ENCODE measurements around the gene WNT1. TPM values are rescaled to one million over a fixed set of nuclear protein-coding genes. Genes with fewer than 3 reads are reported as not detected.
A peak's percentile ranks its signal among the peaks of the same experiment; 100 is the strongest.

WNT1 gene
- total RNA-seq, 1 donor from 2014 or later, result not detected

GRCh38 chr12:48999371-49000131, 21.4 kb downstream of the WNT1 start, which contains the start of gene DDN:
DDN (minus strand) TSS chr12:48999375; CDS start chr12:48999287, 88 bp downstream.
- H3K27me3 Mint-ChIP-seq (ENCODE audit: unreplicated experiment), result peaks cover 2% of the 10 kb centered on the region

GRCh38 chr12:49000346-49000745, 22.2 kb downstream of the WNT1 start:
- H3K27me3 Mint-ChIP-seq (ENCODE audit: unreplicated experiment), result peaks cover 2% of the 10 kb centered on the region
- no peak overlapping the region for H3K27ac Mint-ChIP-seq (ENCODE audit: unreplicated experiment)
- H3K4me3 Mint-ChIP-seq (ENCODE audit: unreplicated experiment), result no peak overlapping the region

More at GRCh38 chr12:48999371-49000131, 21.4 kb downstream of the WNT1 start, which contains the start of gene DDN:
- no peak within 1 kb of the TSS for H3K27ac Mint-ChIP-seq (ENCODE audit: unreplicated experiment)
- no peak for DNase-seq (ENCODE audit: extremely low spot score, unreplicated experiment)
- no peaks in the 10 kb centered on the region for H3K9me3 Mint-ChIP-seq (ENCODE audit: unreplicated experiment)
- TF ChIP-seq CTCF (IDR thresholded peaks at IDR 0.05), result no peak
- H3K4me1 Mint-ChIP-seq (ENCODE audit: unreplicated experiment), result peaks cover 31% of the 10 kb centered on the region
- H3K4me3 Mint-ChIP-seq (ENCODE audit: unreplicated experiment), result peak within 1 kb of the TSS; percentile 70
- H3K36me3 Mint-ChIP-seq (ENCODE audit: unreplicated experiment), result peaks cover 24% of the 10 kb centered on the region

GRCh38 chr12:49008943-49009342, 30.8 kb downstream of the WNT1 start:
- Mint-ChIP-seq H3K4me1 (ENCODE audit: unreplicated experiment) (peaks cover 3% of the 10 kb centered on the region), H3K4me3 (ENCODE audit: unreplicated experiment) (no peak overlapping the region), H3K36me3 (ENCODE audit: unreplicated experiment) (peaks cover 43% of the 10 kb centered on the region), H3K27me3 (ENCODE audit: unreplicated experiment) (no peaks in the 10 kb centered on the region), H3K9me3 (ENCODE audit: unreplicated experiment) (no peaks in the 10 kb centered on the region), H3K27ac (ENCODE audit: unreplicated experiment) (no peak overlapping the region)
- no peak for DNase-seq (ENCODE audit: extremely low spot score, unreplicated experiment)
- no peak for TF ChIP-seq CTCF (IDR thresholded peaks at IDR 0.05)

More at GRCh38 chr12:49000346-49000745, 22.2 kb downstream of the WNT1 start:
- H3K9me3 Mint-ChIP-seq (ENCODE audit: unreplicated experiment), result no peaks in the 10 kb centered on the region
- H3K36me3 Mint-ChIP-seq (ENCODE audit: unreplicated experiment), result peaks cover 31% of the 10 kb centered on the region
- no peak for DNase-seq (ENCODE audit: extremely low spot score, unreplicated experiment)
- TF ChIP-seq CTCF (IDR thresholded peaks at IDR 0.05), result no peak
- H3K4me1 Mint-ChIP-seq (ENCODE audit: unreplicated experiment), result peaks cover 28% of the 10 kb centered on the region

GRCh38 chr12:49010092-49010668, 32.1 kb downstream of the WNT1 start:
- Mint-ChIP-seq H3K27me3 (ENCODE audit: unreplicated experiment) (no peaks in the 10 kb centered on the region), H3K27ac (ENCODE audit: unreplicated experiment) (no peak overlapping the region)
- no peak for DNase-seq (ENCODE audit: extremely low spot score, unreplicated experiment)

More at GRCh38 chr12:49010092-49010668, 32.1 kb downstream of the WNT1 start:
- no peak for TF ChIP-seq CTCF (IDR thresholded peaks at IDR 0.05)
- Mint-ChIP-seq H3K4me1 (ENCODE audit: unreplicated experiment) (peaks cover 4% of the 10 kb centered on the region), H3K36me3 (ENCODE audit: unreplicated experiment) (peaks cover 34% of the 10 kb centered on the region), H3K4me3 (ENCODE audit: unreplicated experiment) (no peak overlapping the region), H3K9me3 (ENCODE audit: unreplicated experiment) (no peaks in the 10 kb centered on the region)

Data from osteocyte (in vitro differentiated cells).